GM18519 (cell line): ENCODE measurements around the gene FAF1.
"Not testable (repeated sequence)": the region's sequence is repeated elsewhere in the genome, so short reads cannot be mapped to it uniquely, and the experiment has no call there.

ENCODE experiments used
- ATAC-seq: cut with Tn5 transposase; IDR thresholded peaks from one replicate; pipeline ENCODE4 v1.9.1; 2021; ENCODE audit warnings: mild to moderate bottlenecking, moderate library complexity; ENCODE audit not compliant: unreplicated experiment, low FRiP score

Gene FAF1

DNA sequence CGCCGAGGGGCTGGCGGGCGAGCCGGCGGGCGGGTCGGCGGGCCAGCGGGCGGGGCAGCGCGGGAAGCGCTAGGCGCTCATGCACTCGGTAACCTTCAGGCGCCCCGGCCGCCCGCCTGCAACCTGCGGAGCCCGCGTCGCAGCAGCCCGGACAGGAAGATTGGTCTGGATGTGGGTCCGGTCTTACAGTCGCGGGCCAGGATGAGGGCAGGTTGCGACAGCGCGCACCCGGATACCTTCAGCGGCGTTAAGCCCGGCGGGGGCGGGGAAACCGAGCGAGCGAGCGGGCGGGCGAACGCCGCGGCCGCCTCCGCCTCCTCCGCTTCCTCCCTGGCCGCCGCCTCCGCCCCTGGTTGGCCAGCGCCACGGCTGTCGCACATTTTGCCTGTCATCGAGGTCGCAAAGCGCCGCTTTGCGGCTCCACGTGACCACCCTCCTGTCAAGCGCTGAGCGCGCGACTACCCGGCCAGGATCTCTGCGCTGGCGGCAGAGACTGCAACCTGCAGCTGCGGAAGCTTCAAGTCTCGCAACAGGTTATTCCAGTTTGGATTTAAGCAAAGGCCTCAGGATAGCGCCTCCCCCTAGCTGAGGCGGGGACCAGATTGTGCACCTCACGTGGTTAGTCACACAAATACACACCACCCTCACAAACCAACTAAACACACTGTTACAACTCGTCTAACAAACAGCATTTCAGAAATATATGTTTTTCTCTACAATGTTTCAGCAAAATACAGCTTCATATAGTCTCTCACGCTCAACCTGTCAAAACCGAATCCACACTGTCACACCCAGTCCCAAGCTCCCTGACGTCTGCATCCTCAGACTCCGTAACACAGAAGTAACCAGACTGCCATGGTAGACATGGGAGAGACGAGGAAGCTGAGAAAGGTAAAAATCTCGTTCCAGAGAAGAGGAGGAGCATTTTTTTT lies at the start of gene FAF1:
TSS of gene FAF1 (minus strand) at position 355 of the 932 bp plus-strand sequence. CDS start 456 bp downstream, outside the sequence.
- peak; percentile 76 for ATAC-seq

- no peak for ATAC-seq
These were observed 49.3 kb upstream of the FAF1 start for GRCh38 chr1:51009381-51009780.

DNA sequence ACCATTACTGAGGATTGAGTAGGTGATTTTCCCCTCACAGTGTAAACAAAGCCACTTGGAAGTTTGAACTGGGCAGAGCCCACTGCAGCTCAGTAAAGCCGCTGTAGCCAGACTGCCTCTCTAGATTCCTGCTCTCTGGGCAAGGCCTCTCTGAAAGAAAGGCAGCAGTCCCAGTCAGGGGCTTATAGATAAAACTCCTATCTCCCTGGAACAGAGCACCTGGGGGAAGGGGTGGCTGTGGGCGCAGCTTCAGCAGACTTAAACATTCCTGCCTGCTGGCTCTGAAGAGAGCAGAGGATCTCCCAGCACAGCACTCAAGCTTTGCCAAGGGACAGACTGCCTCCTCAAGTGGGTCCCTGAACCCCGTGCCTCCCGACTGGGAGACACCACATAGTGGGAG lies 45.5 kb upstream of the FAF1 start:
- not testable (repeated sequence) for ATAC-seq

- no peak for ATAC-seq
These were observed 42.4 kb upstream of the FAF1 start for GRCh38 chr1:51002516-51002915.

DNA sequence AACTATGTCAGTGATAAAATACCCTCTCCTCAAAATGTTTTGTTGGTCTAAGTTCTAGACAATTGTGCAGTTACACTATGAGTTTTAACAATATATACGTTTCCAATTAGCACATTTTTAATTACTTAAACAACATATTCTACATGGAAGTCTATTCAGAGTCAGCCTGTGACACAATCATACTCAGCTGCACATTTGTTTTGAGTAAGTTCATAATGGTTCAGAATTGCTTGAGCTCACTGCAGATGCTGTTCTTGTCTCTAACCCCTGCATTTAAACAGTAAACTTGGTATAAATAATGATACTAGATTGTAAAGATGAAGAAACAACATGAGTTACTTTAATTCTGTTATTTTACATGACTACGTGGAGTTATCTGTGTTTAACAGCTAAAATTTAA lies 40.6 kb upstream of the FAF1 start:
- ATAC-seq = no peak

DNA sequence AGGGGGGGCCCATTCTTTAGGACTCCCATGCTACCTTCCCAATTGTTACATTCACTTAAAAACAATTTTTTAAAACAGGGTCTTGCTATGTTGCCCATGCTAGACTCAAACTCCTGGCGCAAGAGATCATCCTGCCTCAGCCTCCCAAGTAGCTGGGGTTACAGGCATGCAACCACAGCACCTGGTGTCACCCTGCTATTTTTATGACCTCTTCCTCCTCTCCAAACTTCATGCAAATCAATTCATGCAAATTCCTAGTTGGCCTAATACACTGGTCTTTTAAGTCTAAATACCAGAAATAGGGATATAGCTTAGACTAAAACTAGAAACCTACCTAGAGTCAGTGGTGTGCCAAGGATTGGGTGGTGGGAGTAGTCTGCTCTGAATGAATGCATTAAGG lies 40.1 kb upstream of the FAF1 start:
- ATAC-seq = no peak

- not testable (repeated sequence) for ATAC-seq
These were observed 39.3 kb upstream of the FAF1 start for GRCh38 chr1:50999375-50999774.

- ATAC-seq = no peak
These were observed 36.0 kb upstream of the FAF1 start for GRCh38 chr1:50996083-50996482.

- no peak for ATAC-seq
These were observed 35.6 kb upstream of the FAF1 start for GRCh38 chr1:50995651-50996050.

DNA sequence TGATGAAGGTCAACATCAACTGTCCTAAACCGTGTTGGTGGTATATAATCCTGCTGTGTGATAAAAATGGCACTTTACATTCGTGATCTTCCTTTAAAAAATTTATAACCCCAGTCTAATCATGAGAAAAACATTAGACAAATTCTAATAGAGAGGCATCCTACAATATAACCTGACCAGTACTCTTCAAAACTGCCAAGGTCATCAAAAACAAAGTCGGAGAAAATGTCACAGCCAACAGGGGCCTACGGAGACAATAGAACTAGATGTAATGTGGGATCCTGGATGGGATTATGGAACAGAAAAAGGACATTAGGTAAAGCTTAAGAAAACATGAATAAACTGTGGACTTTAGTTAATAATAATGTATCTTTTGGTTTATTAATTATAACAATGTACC lies 34.9 kb upstream of the FAF1 start:
- ATAC-seq = no peak

DNA sequence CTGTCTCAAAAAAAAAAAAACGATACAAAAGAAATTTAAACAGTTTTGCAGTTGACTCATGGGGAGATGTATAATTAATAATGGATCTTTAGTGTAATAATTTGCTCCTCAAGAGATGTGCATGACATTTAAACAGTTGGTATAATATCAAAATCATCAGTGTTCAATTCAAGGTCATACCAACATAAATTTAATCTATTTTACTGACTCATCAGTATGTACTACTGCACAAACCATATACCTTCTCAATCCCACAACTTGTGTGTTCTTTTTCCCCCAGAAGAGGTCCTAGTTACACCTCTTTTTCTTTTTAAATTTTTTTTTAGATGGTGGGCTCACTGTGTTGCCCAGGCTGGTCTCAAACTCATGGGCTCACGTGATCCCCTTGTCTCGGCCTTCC lies 33.6 kb upstream of the FAF1 start:
- no peak for ATAC-seq

GRCh38 chr1:50992532-50993318 lies 32.7 kb upstream of the FAF1 start:
- ATAC-seq = no peak

- ATAC-seq = no peak
These were observed 29.6 kb upstream of the FAF1 start for GRCh38 chr1:50989694-50990093.

DNA sequence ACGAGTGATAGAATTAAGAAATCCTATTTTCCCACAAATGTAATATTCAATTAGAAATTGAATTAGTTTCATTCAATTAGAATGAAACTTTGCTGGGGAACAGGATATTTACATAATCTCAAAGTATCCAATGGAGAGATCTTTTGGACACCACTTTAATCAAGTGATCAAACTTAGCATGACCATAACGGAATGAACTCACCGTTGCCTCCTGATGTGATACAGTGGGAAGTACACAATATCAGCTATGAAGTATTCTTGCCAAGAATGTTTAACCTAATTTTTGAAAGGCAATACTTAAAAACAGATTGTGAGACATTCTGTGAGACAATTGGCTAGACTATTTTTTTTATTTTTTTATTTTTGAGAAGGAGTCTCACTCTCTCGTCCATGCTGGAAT lies 26.6 kb upstream of the FAF1 start:
- no peak for ATAC-seq

DNA sequence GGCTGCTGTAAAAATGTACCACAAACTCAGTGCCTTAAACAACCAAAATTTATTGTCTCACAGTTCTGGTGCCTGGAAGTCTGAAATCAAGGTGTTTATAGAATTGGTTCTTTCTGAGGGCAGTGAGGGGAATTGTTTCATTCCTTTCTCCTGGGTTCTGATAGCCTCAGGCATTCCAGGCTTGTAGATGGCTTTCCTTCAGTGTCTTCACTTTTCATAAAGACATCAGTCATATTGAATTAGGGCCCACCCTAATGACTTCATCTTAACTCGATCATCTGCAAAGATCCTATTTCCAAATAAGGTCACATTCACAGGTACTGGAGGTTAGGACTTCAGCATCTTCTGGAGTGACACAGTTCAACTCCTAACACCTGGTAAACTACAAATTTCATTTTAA lies 25.0 kb upstream of the FAF1 start:
- no peak for ATAC-seq

DNA sequence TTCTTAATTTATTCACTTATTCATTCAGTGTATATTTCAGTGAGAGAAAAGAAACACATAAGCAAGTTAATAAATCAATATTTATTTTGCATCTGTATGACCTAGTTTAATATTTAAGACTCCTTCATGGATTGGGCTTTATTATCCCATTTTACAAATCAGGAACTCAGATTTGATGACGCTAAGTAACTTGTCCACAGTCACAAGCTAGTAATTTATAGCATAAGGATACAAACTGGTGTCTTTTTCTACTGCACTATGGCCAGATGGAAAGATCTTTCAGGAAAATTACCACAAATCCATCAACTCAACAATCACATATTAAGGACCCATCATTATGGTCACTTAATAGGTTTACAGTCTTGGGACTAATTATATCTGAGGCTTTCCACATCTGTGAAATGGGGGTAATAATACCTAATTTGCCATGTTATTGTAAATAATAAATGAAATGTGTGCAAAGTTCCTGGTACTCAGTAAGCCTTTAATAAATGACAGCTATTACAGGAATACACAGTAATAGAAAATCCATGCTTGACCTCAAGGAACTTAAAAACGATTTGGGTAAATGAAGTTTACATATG lies 23.2 kb upstream of the FAF1 start:
- ATAC-seq = no peak

- no peak for ATAC-seq
These were observed 22.5 kb upstream of the FAF1 start for GRCh38 chr1:50982611-50983010.

GRCh38 chr1:50981741-50982140 lies 21.7 kb upstream of the FAF1 start:
- ATAC-seq = no peak

DNA sequence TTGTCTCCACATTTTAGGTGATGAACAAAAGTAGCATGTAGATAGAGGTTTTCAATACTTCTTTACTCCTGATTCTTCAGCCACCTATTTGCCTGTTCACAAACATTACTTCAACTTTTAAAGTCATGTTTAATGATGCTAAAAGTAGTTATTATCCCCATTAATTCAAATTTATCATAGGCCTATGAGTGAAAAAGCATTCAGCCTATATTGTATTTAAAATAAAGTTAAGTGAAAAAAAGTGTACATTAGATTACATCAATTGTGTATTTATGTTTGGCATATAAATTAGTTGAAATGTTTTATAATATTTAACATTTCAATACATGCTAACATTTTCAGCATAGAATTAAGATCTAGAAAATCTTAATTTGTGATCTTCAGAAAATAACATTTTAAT lies 20.4 kb upstream of the FAF1 start:
- ATAC-seq = no peak

- no peak for ATAC-seq
These were observed 19.9 kb upstream of the FAF1 start for GRCh38 chr1:50979937-50980336.
